Ishikawa (cell line): ENCODE measurements around the gene SEPTIN5.

Experiments used
- CEBPB ChIP-seq: IDR thresholded peaks from 2 replicates; pipeline ENCODE4 v1.6.1; 2012
- CREB1 ChIP-seq: IDR thresholded peaks from 2 replicates; pipeline ENCODE4 v1.6.1; 2012; ENCODE audit warnings: low read depth
- MAX ChIP-seq: IDR thresholded peaks from 2 replicates; pipeline ENCODE4 v1.6.1; 2012
- YY1 ChIP-seq: IDR thresholded peaks from 2 replicates; pipeline ENCODE4 v1.6.1; 2012; ENCODE audit warnings: low read depth

DNA sequence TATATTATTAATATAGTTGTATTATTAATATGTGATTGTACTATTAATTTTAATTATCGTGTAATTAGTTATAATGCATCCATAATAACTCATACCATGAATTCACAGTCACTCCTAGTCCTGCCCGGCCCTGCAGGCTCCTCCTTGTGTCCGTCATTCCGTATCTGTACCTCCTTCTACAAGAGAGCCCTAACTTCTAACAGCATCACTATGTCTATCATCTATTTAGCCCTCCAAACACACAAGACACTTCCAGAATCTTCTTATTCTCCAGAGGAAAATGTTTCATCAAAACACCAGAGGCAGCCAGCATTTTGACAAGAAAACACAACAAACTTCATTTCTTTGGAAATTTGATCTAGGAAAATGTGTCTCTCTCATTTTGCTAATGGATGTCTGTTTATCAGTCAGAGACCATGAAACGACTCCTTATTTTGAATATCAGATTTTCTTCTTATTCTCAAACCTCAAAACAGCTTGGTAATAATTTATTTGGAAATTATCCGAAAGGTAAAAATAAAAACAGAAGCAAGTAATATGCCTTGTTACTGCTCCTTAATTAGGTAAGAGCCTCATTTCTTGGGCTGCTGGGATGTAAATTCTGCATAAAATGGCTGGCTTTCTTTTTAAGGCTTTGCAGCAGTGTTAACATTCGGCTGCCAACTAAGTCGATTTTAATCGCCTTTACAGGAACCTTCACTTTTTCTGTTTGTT, 23.1 kb upstream of the SEPTIN5 start:
- TF ChIP-seq CEBPB (no peak), YY1 (no peak), MAX (no peak), CREB1 (no peak)
